Muscle layer of colon (tissue), 2 donors: Measurements from ENCODE around the gene BCL11B.

ENCODE experiments used
- H3K27ac ChIP-seq: one replicate; pipeline ENCODE4 v1.7.0; 2013; ENCODE audit warnings: low read depth, mild to moderate bottlenecking, low read length, moderate library complexity
- H3K27me3 ChIP-seq, 2 donors: one replicate each; pipeline ENCODE4 v1.7.0; 2013; ENCODE audit warnings: low read length in 2 of 2, mild to moderate bottlenecking in 2 of 2; ENCODE audit not compliant: insufficient read depth in 2 of 2, control insufficient read depth in 1 of 2
- H3K36me3 ChIP-seq: one replicate; pipeline ENCODE4 v1.7.0; 2013; ENCODE audit warnings: mild to moderate bottlenecking, low read length; ENCODE audit not compliant: insufficient read depth
- H3K4me1 ChIP-seq: one replicate; pipeline ENCODE4 v1.7.0; 2013; ENCODE audit warnings: mild to moderate bottlenecking, low read length; ENCODE audit not compliant: insufficient read depth
- H3K4me3 ChIP-seq, 2 donors: one replicate each; pipeline ENCODE4 v1.7.0; 2013; ENCODE audit warnings: low read length in 2 of 2, low read depth in 1 of 2, mild to moderate bottlenecking in 1 of 2, moderate library complexity in 1 of 2
- H3K9ac ChIP-seq: one replicate; pipeline ENCODE4 v1.7.0; 2013; ENCODE audit warnings: low read length
- H3K9me3 ChIP-seq: one replicate; pipeline ENCODE4 v1.7.0; 2013; ENCODE audit warnings: mild to moderate bottlenecking, low read length
- donor health status: abdominal sarcoma.
- donor health status: Adenocarcinoma of cecum.

BCL11B gene

GRCh38 chr14:99313234-99313633 lies 41.2 kb upstream of the BCL11B start:
- Histone ChIP-seq H3K27ac (no peak overlapping the region), H3K27me3 (no peaks in the 10 kb centered on the region), H3K4me3 (no peak overlapping the region), H3K36me3 (no peaks in the 10 kb centered on the region), H3K9me3 (no peaks in the 10 kb centered on the region), H3K9ac (no peak overlapping the region), H3K4me1 (no peaks in the 10 kb centered on the region)

- Histone ChIP-seq H3K27ac (no peak overlapping the region), H3K9ac (no peak overlapping the region), H3K27me3 (no peaks in the 10 kb centered on the region), H3K4me1 (no peaks in the 10 kb centered on the region), H3K4me3 (no peak overlapping the region), H3K36me3 (no peaks in the 10 kb centered on the region), H3K9me3 (no peaks in the 10 kb centered on the region)
These were observed 40.1 kb upstream of the BCL11B start for GRCh38 chr14:99312106-99312505.

GRCh38 chr14:99309220-99309766 lies 37.3 kb upstream of the BCL11B start:
- H3K9me3 ChIP-seq: no peaks in the 10 kb centered on the region
- H3K36me3 ChIP-seq: no peaks in the 10 kb centered on the region
- H3K27ac ChIP-seq: no peak overlapping the region
- no peak overlapping the region for H3K4me3 ChIP-seq
- no peaks in the 10 kb centered on the region for H3K4me1 ChIP-seq
- H3K9ac ChIP-seq: no peak overlapping the region
- H3K27me3 ChIP-seq: no peaks in the 10 kb centered on the region

- Histone ChIP-seq H3K27ac (no peak overlapping the region), H3K36me3 (no peaks in the 10 kb centered on the region), H3K4me1 (no peaks in the 10 kb centered on the region), H3K9ac (no peak overlapping the region), H3K9me3 (no peaks in the 10 kb centered on the region), H3K4me3 (no peak overlapping the region), H3K27me3 (no peaks in the 10 kb centered on the region)
These were observed 32.2 kb upstream of the BCL11B start for GRCh38 chr14:99304208-99304607.

GRCh38 chr14:99300190-99300589 lies 28.2 kb upstream of the BCL11B start:
- H3K9ac ChIP-seq: no peak overlapping the region
- no peak overlapping the region for H3K4me3 ChIP-seq
- no peaks in the 10 kb centered on the region for H3K9me3 ChIP-seq
- H3K36me3 ChIP-seq: no peaks in the 10 kb centered on the region
- H3K4me1 ChIP-seq: no peaks in the 10 kb centered on the region
- H3K27me3 ChIP-seq: no peaks in the 10 kb centered on the region
- no peak overlapping the region for H3K27ac ChIP-seq

GRCh38 chr14:99296517-99296916 lies 24.5 kb upstream of the BCL11B start:
- no peaks in the 10 kb centered on the region for H3K36me3 ChIP-seq
- no peak overlapping the region for H3K9ac ChIP-seq
- H3K27ac ChIP-seq: no peak overlapping the region
- H3K27me3 ChIP-seq: no peaks in the 10 kb centered on the region
- no peaks in the 10 kb centered on the region for H3K4me1 ChIP-seq
- H3K4me3 ChIP-seq: no peak overlapping the region
- H3K9me3 ChIP-seq: no peaks in the 10 kb centered on the region

- Histone ChIP-seq H3K9ac (no peak overlapping the region), H3K27ac (no peak overlapping the region), H3K36me3 (no peaks in the 10 kb centered on the region), H3K9me3 (no peaks in the 10 kb centered on the region), H3K4me3 (no peak overlapping the region), H3K27me3 (no peaks in the 10 kb centered on the region), H3K4me1 (no peaks in the 10 kb centered on the region)
These were observed 17.6 kb upstream of the BCL11B start for GRCh38 chr14:99289394-99290189.

GRCh38 chr14:99288948-99289347 lies 17.0 kb upstream of the BCL11B start:
- Histone ChIP-seq H3K9ac (no peak overlapping the region), H3K27ac (no peak overlapping the region), H3K9me3 (no peaks in the 10 kb centered on the region), H3K4me1 (no peaks in the 10 kb centered on the region), H3K4me3 (no peak overlapping the region), H3K36me3 (no peaks in the 10 kb centered on the region), H3K27me3 (no peaks in the 10 kb centered on the region)

- Histone ChIP-seq H3K9ac (no peak overlapping the region), H3K27ac (no peak overlapping the region), H3K4me3 (no peak overlapping the region), H3K27me3 (no peaks in the 10 kb centered on the region), H3K4me1 (no peaks in the 10 kb centered on the region), H3K36me3 (no peaks in the 10 kb centered on the region), H3K9me3 (no peaks in the 10 kb centered on the region)
These were observed 15.4 kb upstream of the BCL11B start for GRCh38 chr14:99287269-99287942.

GRCh38 chr14:99286761-99287160 lies 14.8 kb upstream of the BCL11B start:
- H3K4me1 ChIP-seq: no peaks in the 10 kb centered on the region
- no peak overlapping the region for H3K27ac ChIP-seq
- no peaks in the 10 kb centered on the region for H3K9me3 ChIP-seq
- H3K9ac ChIP-seq: no peak overlapping the region
- H3K36me3 ChIP-seq: no peaks in the 10 kb centered on the region
- H3K4me3 ChIP-seq: no peak overlapping the region
- H3K27me3 ChIP-seq: no peaks in the 10 kb centered on the region

GRCh38 chr14:99284254-99285004 lies 12.4 kb upstream of the BCL11B start:
- no peak overlapping the region for H3K27ac ChIP-seq
- H3K9me3 ChIP-seq: no peaks in the 10 kb centered on the region
- H3K4me1 ChIP-seq: no peaks in the 10 kb centered on the region
- no peaks in the 10 kb centered on the region for H3K27me3 ChIP-seq
- no peak overlapping the region for H3K4me3 ChIP-seq
- no peak overlapping the region for H3K9ac ChIP-seq
- no peaks in the 10 kb centered on the region for H3K36me3 ChIP-seq
